DMS153 treated with DMSO at 0.1 percent for 48 hours (cell line): Measurements from ENCODE around the gene SPIRE2.

ENCODE experiments used
- DNase-seq: peaks from one replicate; lab custom pipeline; 2025; ENCODE audit not compliant: unreplicated experiment; lab: John Stamatoyannopoulos, UW

The SPIRE2 gene

DNA sequence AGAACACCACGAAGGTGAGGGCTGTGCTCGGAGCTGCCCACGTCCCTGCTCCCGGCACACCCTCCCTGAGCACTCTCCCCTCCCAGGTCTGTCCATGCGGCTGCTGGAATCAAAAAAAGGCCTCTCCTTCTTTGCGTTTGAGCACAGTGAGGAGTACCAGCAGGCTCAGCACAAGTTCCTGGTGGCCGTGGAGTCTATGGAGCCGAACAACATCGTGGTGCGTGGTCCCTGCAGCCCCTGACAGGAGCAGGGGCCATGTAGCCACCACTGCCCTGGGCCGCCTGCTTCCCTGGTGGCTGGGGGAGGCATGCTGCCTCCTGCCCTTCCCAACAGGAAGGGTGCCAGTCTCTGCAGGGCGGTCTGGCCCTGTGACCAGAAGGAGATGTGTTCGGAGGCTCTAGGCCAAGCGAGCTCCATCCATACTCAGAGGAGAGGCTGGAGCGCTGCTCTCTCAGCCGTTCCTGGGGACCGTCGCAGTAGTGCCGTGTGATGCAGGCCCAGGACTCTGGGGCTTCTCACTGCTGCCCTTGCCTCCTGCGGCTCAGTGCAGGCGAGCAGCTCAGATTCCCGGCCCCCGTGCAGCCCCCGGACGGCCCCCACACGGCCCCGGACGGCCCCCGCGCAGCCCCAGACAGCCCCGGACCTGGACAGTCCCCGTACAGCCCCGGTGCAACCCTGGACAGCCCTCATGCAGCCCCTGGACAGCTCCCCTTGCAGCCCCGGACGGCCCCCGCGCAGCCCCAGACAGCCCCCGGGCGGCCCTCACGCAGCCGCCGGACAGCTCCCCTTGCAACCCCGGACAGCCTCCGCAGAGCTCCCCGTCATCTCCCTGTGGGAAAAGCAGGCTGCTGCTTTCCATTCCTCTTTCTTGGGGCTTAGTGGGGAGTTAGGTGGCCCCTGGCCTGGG, 65.6 kb downstream of the SPIRE2 start:
- no peak for DNase-seq

DNA sequence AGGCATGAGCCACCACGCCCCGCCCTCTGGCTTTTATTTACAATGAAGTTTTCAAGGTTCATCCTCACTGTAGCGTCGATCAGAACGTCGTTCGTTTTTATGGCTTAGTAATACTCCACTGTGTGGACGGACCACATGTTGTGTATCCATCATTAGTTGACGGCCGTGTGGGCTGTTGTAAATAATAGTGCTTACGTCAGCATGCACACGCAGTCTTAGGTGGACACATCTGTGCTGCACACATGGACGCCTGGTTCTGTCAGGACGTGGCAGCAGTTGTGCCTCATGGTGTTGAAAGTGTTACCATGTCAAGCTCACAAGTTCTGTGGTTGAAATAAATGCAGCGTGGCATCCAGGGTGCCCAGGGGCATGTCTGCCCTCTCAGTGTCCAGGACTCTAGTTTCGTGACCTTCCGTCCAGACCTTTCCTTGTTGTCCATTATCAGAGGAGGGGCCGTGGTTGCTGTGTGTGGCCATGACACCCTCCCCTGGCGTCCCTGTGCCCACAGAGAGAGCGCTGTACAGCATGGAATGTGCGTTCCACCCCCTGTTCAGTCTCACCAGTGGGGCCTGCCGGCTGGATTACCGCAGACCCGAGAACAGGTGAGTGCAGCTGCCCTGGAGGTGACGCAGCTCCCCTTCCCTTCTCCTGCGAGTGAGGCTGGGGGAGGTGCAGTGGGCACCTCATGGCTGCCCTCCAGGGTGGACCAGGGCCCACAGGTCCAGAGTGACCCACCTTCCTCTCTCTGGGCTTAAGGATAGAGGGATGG, 67.4 kb downstream of the SPIRE2 start:
- no peak for DNase-seq

GRCh38 chr16:89897204-89897603, 68.9 kb downstream of the SPIRE2 start:
- DNase-seq: no peak

DNA sequence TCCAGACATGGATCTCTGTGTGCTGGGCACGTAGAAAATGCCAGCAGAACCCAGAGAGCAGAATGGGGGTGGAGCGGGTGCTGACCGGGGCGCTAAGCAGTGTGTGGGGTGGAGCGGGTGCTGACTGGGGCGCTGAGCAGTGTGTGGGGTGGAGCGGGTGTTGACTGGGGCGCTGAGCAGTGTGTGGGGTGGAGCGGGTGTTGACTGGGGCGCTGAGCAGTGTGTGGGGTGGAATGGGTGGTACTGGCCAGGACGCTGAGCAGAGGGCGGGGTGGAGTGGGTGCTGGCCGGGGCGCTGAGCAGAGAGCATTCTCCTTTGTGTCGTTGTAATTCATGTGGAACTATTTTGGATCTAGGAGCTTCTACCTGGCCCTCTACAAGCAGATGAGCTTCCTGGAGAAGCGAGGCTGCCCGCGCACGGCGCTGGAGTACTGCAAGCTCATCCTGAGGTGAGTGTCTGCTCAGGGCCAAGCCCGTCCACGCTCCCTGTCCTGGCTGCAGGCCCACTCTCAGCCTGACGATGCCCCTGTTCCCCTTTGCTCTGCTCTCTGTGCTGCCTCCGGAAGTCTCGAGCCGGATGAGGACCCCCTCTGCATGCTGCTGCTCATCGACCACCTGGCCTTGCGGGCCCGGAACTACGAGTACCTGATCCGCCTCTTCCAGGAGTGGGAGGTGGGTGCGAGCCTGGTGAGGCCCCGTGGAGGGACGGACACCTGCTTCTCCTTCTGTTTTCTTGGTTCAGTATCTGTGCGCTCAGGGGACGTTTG, 70.1 kb downstream of the SPIRE2 start:
- no peak for DNase-seq

DNA sequence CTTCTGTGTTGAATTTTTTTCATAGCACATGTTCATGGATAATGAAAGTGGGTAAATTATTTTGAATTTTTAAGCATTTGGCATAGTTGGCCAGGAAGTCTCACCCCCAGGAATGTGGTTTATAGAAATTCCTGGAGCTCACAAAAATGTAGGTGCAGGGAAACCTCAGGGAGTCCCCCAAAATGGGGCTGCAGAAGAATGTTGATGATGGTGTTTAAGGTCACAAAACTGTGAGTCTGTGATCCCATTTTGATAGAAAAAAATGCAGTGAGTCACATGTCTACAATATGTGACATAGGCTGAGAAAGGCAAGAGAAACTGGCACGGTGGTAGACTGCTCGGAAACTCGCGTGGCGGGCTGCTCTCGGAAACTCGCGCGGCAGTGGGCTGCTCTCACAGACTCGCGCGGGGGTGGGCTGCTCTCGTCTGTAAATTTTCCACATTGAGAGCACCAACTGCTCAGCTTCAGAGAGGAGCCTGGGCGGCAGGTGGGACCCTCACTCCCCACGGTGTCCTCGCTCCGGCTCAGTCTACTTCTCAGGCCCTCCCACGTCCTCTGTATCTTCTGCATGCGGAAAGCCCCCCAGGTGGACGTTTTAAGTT, 71.7 kb downstream of the SPIRE2 start:
- DNase-seq: no peak

DNA sequence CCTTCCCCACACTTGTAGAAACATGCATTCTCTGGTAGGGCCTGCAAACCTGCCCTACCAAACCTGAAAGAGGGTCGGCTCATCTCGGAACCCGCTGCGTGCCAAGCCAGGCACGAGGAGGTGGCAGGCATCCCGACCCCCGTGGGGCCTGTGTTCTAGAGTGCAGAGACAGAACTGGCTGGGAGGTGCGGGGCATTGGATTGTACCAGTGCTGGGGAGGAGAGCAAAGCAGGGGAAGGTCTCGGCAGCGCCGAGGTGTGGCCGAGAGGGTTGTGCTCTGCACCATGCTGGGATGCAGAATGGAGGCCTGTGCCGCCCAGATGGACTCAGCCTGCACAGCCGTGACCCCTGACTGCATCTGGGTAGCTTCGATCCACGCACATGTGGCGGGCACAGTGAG, 72.6 kb downstream of the SPIRE2 start:
- DNase-seq: no peak

DNA sequence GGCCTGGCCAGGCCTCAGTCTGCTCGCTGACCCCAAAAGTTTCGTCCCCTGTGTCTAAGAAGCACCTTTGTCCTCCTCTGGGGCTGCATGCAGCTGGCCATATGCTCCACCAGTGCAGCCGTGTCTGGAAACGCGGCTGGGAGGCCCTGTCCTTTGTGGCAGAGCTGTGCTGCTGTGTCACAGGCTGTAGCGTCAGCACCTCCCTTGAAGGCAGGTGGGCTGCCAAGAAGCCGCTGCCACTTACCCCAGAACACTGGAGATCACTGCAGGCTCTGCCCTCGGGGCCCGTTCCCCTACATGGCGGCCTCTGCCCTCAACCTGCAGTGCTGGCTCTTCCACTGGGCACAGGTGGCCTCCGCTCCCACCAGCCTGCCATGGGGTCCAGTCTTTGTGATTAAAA, 74.7 kb downstream of the SPIRE2 start:
- DNase-seq: no peak

- no peak for DNase-seq
Measured at GRCh38 chr16:89903908-89904515, 75.7 kb downstream of the SPIRE2 start.

- DNase-seq: no peak
Measured at GRCh38 chr16:89904606-89905510, 76.6 kb downstream of the SPIRE2 start.

DNA sequence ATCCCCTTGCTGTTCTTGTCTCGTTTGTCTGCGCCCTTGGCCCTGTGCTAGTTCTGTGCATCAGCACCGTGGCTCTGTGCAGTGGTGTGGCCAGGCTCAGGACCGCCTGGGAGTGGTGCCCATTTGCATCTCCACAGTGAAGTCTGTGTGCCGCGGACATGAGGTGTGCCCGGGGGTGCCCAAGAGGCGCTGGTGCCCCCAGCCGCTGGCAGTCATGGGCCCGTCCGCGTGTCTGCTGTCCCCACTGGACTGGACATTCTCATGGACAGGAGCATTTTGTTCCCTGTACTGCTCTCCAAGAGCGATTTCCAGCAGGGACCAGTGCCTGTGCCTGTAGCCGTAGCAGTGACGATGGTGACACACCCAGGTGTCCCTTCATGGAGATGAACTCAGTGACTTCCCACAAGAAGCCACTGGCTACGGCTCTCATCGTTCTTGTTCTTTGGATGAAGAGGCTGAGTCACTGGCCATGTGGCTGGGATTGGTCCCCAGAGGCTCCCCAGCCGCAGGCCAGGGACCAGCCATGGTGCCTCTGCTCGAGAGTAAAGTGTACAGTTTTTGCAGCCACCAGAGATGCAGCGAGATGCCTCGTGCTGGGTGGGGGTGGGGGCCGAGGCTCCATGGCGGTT, 77.3 kb downstream of the SPIRE2 start:
- DNase-seq: no peak

DNA sequence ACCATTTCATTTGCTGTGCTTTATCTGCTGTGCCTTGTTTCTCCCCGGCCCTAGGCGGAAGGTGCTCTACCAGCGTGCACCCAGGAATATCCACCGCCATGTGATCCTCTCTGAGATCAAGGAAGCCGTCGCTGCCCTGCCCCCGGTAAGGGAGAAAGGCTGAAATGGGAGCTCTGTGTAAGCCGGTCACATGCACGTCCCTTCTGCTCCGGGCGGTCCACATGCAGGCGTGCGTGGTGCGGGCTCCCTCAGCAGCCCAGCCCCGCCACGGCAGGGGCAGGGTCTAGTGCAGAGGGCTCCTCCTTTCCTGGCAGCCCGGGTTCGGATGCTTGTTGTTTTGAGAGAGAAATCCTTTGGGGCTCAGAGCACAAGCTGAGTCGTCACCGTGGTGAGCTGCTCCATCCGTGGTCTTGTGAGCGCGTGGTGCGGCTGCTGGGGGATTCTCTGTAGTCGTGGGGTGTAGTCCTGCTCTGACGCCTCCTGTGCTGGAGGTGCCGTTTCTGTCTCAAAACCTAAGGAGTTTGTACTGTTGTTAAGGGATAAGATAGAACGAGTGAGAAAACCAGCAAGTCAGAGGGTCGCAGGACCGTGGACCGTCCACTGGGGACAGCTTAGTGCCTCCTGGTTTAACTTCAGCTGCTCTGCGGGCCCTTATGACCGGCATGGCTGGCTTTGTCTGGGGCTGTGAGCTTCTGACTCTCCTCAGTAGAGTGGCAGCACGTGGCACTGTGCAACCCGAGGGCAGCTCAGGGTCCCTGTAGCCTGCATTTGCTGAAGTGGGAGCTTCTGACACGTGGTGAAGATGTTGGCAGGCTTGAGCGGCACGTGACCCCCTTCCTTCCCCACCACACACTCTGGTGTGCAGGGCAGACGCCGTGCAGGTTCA, 78.1 kb downstream of the SPIRE2 start:
- DNase-seq: no peak

GRCh38 chr16:89907055-89907814, 79.0 kb downstream of the SPIRE2 start:
- DNase-seq: no peak

DNA sequence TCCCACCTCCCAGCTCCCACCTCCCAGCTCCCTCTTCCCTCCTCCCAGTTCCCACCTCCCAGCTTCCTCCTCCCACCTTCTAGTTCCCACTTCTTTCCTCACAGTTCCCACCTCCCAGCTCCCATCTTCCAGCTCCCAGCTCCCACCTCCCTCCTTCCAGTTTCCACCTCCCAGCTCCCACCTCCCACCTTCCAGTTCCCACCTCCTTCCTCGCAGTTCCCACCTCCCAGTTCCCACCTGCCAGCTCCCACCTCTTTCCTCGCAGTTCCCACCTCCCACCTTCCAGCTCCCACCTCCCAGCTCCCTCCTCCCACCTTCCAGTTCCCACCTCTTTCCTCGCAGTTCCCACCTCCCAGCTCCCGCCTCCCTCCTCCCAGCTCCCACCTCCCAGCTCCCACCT, 80.0 kb downstream of the SPIRE2 start:
- no peak for DNase-seq

- DNase-seq: no peak
Measured at GRCh38 chr16:89909777-89910716, 81.8 kb downstream of the SPIRE2 start.

DNA sequence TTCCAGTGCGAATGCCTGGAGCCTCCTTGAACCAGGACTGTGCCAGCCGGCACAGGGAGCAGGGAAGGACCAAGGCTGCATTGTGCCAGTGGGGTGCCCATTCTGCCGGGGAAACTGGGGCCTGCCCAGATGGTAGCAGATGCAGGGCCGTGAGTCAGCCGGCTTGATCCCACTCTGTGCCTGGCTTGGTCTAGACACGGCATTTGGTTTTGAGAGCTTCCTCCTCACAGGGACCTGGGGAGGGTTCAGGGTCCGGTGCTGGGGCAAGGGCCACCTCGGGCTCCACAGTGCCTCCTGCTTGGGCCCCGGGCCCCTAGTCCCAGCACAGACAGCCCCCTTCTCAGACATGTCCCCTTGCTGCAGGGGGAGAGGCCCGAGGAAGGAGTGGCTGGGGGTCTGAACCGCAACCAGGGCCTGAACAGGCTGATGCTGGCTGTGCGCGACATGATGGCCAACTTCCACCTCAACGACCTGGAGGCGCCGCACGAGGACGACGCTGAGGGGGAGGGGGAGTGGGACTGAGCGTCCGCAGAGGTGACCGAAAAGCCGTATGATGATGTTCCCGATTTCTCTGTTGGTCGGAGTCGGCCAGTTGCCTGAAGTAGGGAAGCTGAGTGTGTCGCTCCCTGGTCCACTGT, 82.6 kb downstream of the SPIRE2 start:
- DNase-seq: no peak

GRCh38 chr16:89911375-89911774, 83.1 kb downstream of the SPIRE2 start:
- no peak for DNase-seq
